HUES6 (cell line): ENCODE results near the gene TNNI2.

Experiments used
- H3K27ac ChIP-seq: 2 replicates; pipeline ENCODE4 v1.7.0; 2013; ENCODE audit warnings: low read depth, mild to moderate bottlenecking, low read length, inconsistent platforms
- H3K27me3 ChIP-seq: 2 replicates; pipeline ENCODE4 v1.6.1; 2013; ENCODE audit warnings: low read length; ENCODE audit not compliant: control insufficient read depth, insufficient read depth
- H3K36me3 ChIP-seq: 2 replicates; pipeline ENCODE4 v1.6.1; 2013; ENCODE audit warnings: low read length; ENCODE audit not compliant: control insufficient read depth, insufficient read depth
- H3K4me1 ChIP-seq: 2 replicates; pipeline ENCODE4 v1.6.1; 2013; ENCODE audit warnings: low read length; ENCODE audit not compliant: control insufficient read depth, insufficient read depth
- H3K4me3 ChIP-seq: 2 replicates; pipeline ENCODE4 v1.5.1; 2013; ENCODE audit warnings: low read depth, low read length
- H3K9ac ChIP-seq: one replicate; pipeline ENCODE4 v1.6.1; 2013; ENCODE audit warnings: mild to moderate bottlenecking, low read length
- H3K9me3 ChIP-seq: 2 replicates; pipeline ENCODE4 v1.6.1; 2013; ENCODE audit warnings: low read depth, low read length; ENCODE audit not compliant: control insufficient read depth, insufficient read depth

TNNI2 gene

DNA sequence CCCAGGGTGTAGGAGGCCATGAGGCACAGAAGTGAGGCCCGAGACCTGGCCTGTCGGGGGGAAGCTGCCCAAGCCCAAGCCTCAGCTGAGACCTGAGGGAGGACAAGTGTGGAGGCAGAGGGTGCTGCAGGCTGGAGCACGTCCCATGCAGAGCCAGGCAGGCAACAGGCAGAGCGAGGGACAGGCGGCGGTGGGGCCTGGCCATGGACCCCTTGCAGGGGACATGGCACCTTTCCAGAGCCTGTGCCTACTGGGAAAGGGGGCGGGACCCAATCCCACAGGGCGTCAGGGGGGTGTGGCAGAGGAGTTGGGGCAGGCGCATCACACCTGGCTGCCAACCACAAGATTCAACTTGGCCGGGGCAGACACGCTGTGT lies 4.3 kb downstream of the TNNI2 start:
- no peaks in the 10 kb centered on the region for H3K9me3 ChIP-seq
- H3K4me1 ChIP-seq, result no peaks in the 10 kb centered on the region
- H3K9ac ChIP-seq, result no peak overlapping the region
- H3K27ac ChIP-seq, result no peak overlapping the region
- H3K36me3 ChIP-seq, result no peaks in the 10 kb centered on the region
- H3K4me3 ChIP-seq, result no peak overlapping the region
- peaks cover 8% of the 10 kb centered on the region; the same call in 1 of the 2 replicates for H3K27me3 ChIP-seq

DNA sequence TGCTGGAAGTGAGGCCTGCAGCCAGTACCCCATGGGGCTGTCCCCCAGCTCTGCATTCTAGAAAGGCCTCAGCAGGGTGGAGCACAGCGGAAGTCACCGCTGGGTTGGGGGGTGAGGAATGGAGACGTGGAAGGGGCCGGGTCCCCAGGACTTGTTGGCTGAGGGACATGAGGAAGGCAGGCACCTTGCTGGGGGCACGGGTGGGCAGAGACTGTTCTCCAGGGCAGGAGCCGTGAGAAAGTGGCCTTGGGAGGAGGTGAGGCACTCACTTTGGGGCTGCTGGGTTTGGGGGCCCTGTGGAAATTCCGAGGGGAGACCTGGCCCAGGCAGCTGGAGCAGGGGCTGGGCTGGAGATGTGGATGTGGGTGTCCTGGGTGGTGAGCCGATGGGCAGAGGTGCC lies 5.0 kb downstream of the TNNI2 start:
- no peaks in the 10 kb centered on the region for H3K9me3 ChIP-seq
- H3K27ac ChIP-seq, result no peak overlapping the region
- no peak overlapping the region for H3K4me3 ChIP-seq
- no peaks in the 10 kb centered on the region for H3K4me1 ChIP-seq
- H3K27me3 ChIP-seq, result peaks cover 8% of the 10 kb centered on the region; the same call in 1 of the 2 replicates
- H3K9ac ChIP-seq, result no peak overlapping the region
- no peaks in the 10 kb centered on the region for H3K36me3 ChIP-seq

DNA sequence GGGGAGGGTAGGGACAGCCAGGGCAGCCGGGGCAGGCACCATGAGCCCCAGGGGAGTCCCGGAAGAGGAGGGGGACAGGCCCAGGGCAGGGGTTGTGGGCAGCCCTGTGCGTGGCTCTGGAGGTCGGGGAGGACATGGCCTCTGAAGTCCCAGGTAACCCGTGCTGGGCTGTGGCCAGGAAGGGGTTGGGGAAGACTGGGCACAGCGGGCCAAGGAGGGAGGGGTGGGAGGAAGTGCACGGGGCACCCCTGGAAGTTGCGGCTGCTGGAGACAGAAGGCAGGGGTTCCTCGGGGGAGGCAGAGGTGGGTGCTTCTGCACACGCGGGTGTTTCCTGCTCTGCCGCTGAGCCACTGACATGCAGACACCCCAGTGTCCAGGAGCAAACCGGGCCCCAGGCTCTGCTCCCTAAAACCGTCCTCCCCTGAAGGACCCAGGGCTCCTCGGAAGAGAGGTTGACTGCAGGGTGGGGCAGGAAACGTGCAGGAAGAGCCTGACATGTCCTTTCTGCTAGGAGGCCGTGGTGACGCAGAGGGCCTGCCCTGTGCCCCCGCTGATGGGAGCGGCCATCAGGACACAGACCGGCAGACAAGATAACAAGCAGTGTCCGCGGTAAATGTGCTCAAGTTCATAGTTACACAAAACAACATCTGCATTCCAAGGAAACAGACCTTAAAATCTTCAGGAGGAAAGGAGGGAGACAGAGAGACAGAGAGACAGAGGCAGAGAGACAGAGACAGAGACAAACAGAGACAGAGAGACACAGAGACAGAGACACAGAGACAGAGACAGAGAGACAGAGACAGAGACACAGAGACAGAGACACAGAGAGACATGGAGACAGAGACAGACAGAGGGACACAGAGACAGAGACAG lies 5.7 kb downstream of the TNNI2 start:
- no peaks in the 10 kb centered on the region for H3K9me3 ChIP-seq
- H3K27me3 ChIP-seq, result peaks cover 8% of the 10 kb centered on the region; the same call in 1 of the 2 replicates
- no peak overlapping the region for H3K27ac ChIP-seq
- no peaks in the 10 kb centered on the region for H3K36me3 ChIP-seq
- no peaks in the 10 kb centered on the region for H3K4me1 ChIP-seq
- H3K9ac ChIP-seq, result no peak overlapping the region
- H3K4me3 ChIP-seq, result no peak overlapping the region

DNA sequence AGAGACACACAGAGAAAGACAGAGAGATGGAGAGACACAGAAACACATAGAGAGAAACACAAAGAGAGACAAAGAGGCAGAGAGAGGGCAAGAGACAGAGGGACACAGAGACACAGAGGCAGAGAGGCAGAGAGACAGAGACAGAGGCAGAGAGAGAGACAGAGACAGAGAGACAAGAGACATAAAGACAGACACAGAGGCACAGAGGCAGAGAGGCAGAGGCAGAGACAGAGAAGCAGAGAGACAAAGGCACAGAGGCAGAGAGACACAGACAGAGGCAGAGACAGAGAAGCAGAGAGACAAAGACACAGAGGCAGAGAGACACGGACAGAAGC lies 6.3 kb downstream of the TNNI2 start:
- no peaks in the 10 kb centered on the region for H3K9me3 ChIP-seq
- H3K4me3 ChIP-seq, result no peak overlapping the region
- H3K9ac ChIP-seq, result no peak overlapping the region
- no peak overlapping the region for H3K27ac ChIP-seq
- H3K4me1 ChIP-seq, result no peaks in the 10 kb centered on the region
- peaks cover 8% of the 10 kb centered on the region; the same call in 1 of the 2 replicates for H3K27me3 ChIP-seq
- no peaks in the 10 kb centered on the region for H3K36me3 ChIP-seq

DNA sequence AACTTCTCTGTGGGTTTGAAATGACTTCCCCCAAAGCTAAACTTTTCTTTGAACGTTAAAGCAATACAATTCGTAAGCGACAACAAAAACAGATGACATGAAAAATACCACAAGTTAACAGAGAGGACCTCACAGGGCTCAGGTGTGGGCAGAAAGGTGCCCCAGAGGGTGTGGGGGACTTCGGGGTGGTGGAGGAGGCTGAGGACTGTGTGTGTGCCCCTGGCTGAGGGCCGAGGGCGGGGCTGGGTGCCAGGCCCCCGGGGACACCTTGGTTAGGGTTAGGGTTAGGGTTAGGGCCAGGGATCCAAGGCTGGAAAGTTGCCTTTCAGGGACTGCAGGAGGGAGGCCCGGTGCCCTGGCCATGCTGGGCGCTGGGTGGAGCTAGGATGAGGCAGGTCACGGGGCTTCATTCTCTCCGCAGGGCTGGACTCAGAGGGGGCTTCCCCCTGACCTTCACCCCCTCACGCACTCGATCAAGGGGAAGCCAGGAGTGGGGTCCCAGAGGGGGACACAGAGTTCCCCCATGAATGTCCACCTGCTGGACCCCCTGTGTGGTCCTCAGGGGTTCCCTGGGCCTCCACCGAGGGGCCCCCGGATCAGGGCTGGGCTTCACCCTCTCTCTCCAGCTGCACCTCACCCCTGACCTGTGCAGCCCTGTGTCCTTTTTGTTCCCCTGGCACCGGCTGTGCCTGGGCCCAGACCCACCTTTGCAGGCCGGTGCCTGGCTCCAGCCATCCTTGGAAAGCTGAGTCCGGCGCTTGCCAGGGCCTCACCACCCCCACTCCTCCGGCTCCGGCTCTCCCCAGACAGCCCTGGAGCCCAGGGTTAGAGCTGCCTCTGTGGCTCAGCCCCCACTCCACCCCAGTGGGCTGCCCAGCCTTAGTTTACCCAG lies 7.0 kb downstream of the TNNI2 start:
- H3K27me3 ChIP-seq, result peaks cover 8% of the 10 kb centered on the region; the same call in 1 of the 2 replicates
- no peak overlapping the region for H3K4me3 ChIP-seq
- H3K27ac ChIP-seq, result no peak overlapping the region
- H3K9me3 ChIP-seq, result no peaks in the 10 kb centered on the region
- no peaks in the 10 kb centered on the region for H3K36me3 ChIP-seq
- H3K4me1 ChIP-seq, result no peaks in the 10 kb centered on the region; the same call in 1 of the 2 replicates
- no peak overlapping the region for H3K9ac ChIP-seq

DNA sequence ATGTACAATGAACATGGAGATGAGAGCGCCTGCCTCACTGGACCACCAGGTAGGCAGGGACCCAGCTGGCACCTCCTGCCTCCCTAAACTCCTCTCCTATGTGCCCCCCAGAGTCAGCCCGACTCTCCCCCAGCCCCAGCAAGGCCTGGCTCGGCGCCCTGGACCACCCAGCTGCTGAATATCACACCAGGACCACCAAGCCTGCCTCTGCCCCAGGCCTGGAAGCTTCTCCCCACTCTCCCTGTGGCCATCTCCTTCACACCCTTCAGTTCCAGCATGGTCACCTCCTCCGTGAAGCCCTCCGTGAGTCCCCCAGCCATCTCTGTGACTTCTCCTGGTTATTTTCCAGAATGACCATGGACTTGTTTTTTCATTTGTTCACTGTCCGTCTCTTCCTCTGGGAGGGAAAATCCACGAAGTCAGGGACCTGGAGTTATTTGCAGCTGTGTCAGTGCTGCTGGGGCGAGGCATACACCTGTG lies 7.7 kb downstream of the TNNI2 start:
- Histone ChIP-seq H3K4me3 (no peak overlapping the region), H3K27ac (no peak overlapping the region), H3K4me1 (no peaks in the 10 kb centered on the region; the same call in 1 of the 2 replicates), H3K9ac (no peak overlapping the region), H3K36me3 (no peaks in the 10 kb centered on the region), H3K27me3 (peaks cover 8% of the 10 kb centered on the region; the same call in 1 of the 2 replicates), H3K9me3 (no peaks in the 10 kb centered on the region)

DNA sequence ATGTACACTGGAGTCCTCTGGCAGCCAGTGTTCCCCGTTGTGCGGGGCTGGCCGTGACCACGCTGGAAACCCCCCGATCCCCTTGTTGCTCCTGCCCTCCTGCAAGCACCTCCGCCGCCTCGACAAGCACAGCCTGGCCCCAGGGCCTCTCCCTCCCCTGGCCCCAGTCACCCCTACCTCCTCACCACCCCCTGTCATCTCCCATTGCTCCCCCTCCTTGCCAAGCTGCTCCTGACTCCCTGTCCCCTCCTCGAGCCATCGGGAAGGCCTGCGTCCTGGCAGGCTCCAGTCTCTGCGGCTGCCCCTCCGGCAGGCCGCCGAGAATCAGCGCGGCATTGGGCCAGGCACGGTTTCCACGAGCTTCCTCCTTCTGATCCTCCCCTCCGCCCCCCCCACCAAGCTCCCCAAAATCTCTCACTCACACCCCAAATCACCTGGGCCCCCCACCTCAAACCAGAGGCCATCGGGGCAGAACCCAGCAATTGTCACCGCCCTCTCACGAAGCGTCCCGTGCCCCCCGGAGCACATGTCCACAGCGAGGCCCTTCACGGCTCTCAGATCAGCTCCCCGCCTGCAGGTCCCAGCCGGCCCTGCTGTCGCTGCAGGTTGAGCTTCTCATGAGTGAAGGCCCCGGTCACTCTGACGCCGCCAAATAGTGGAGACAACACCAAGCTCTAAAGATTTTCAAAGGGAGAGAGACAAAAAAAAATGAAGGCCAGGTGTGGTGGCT lies 8.4 kb downstream of the TNNI2 start:
- no peaks in the 10 kb centered on the region for H3K36me3 ChIP-seq
- H3K9ac ChIP-seq, result no peak overlapping the region
- no peaks in the 10 kb centered on the region for H3K9me3 ChIP-seq
- H3K27ac ChIP-seq, result no peak overlapping the region
- H3K27me3 ChIP-seq, result peaks cover 8% of the 10 kb centered on the region; the same call in 1 of the 2 replicates
- H3K4me1 ChIP-seq, result no peaks in the 10 kb centered on the region; the same call in 1 of the 2 replicates
- no peak overlapping the region for H3K4me3 ChIP-seq

DNA sequence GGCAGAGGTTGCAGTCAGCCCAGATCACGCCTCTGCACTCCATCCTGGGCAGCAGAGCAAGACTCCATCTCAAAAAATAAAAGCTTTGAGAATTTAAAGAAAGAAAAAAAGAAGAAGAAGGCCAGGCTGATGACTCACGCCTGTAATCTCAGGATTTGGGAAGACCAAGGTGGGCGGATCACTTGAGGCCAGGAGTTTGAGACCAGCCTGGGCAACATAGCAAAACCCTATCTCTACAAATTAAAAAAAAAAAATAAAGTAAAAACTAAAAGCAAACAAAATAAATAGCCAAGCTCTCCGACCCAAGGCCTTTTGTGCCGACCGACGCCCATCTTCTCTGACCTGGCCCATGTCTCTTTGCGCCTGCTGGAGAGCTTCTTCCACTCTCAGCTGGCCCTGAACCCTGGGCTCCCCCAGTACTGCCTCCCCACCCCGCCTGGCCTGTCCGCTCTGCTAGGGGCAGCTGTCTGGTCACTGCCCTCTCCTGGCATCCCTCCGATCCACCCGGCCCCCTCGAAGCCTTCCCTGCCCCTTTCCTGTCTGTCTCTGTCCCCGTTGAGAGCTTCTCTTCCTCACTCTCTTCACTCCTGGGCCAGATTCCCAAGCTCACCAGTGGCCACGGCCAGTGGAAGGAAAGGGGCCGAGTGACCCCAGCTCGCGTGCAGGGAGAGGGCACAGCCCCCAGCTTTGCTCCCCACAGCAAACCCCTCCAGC lies 9.3 kb downstream of the TNNI2 start:
- Histone ChIP-seq H3K27me3 (peaks cover 8% of the 10 kb centered on the region; the same call in 1 of the 2 replicates), H3K4me3 (no peak overlapping the region), H3K9me3 (no peaks in the 10 kb centered on the region), H3K36me3 (no peaks in the 10 kb centered on the region), H3K4me1 (no peaks in the 10 kb centered on the region; the same call in 1 of the 2 replicates), H3K9ac (no peak overlapping the region), H3K27ac (no peak overlapping the region)

DNA sequence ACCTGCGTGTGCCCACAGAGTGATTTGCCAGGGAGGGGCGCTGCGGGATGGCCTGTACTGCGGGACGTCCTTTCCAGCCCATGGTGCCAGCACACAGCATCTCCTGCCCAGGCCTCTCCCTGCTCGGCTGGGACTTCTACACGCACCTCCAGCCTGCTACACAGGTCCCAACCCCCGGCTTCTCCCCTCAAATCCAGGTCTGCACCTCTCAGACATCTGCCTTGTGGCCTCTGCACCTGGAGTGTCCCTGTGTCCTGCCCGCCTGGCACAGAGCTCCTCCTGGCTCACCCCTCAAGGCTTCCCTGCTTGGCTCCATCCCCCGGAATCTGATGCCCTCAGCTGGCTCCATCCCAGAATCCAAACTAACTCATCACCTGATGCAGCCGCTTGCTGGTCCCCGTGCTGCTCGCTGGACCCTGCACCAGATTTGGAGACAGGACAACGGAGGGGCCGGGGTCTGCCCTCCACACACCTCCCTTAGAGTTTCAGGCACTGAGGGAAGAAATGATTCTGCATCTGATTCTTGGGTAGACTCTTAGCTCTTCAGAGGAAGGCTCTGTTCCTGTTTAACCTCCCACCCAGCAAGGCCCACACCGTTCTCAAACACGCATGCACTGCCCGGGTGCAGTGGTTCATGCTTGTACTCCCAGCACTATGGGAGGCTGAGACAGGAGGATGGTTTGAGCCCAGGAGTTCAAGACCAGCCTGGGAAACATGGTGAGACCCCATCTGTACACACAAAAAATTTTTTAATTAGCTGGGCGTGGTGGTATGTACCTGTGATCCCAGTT lies 10.1 kb downstream of the TNNI2 start:
- Histone ChIP-seq H3K9ac (no peak overlapping the region), H3K36me3 (no peaks in the 10 kb centered on the region), H3K27me3 (peaks cover 8% of the 10 kb centered on the region; the same call in 1 of the 2 replicates), H3K4me3 (no peak overlapping the region), H3K4me1 (no peaks in the 10 kb centered on the region; the same call in 1 of the 2 replicates), H3K27ac (no peak overlapping the region), H3K9me3 (no peaks in the 10 kb centered on the region)
